Suppressor macrophage (primary cell): ENCODE data around the gene PLEKHA7.

Source experiments
- DNase-seq, 4 experiments: peaks; one replicate each; pipeline ENCODE4 v3.0.0-alpha.2; 2020 to 2022

The PLEKHA7 gene

GRCh38 chr11:16941935-16942334 lies 72.3 kb downstream of the PLEKHA7 start:
- no peak for DNase-seq

GRCh38 chr11:16938061-16938460 lies 76.2 kb downstream of the PLEKHA7 start:
- DNase-seq = no peak

- no peak for DNase-seq
These were observed 77.6 kb downstream of the PLEKHA7 start for GRCh38 chr11:16936643-16937042.

- DNase-seq = peak; percentile 24 to 51 (median 44)
These were observed 78.5 kb downstream of the PLEKHA7 start for GRCh38 chr11:16935518-16936302.

GRCh38 chr11:16933756-16934603 lies 80.2 kb downstream of the PLEKHA7 start:
- no peak for DNase-seq

- DNase-seq = no peak
These were observed 80.9 kb downstream of the PLEKHA7 start for GRCh38 chr11:16933291-16933690.

- no peak for DNase-seq
These were observed 86.2 kb downstream of the PLEKHA7 start for GRCh38 chr11:16928044-16928443.

GRCh38 chr11:16926883-16927626 lies 87.2 kb downstream of the PLEKHA7 start:
- DNase-seq = no peak

- peak in 1 of 4 experiments; percentile 5 for DNase-seq
These were observed 88.6 kb downstream of the PLEKHA7 start for GRCh38 chr11:16925561-16926065.

GRCh38 chr11:16924826-16925560 lies 89.2 kb downstream of the PLEKHA7 start:
- DNase-seq = no peak

- no peak for DNase-seq
These were observed 89.8 kb downstream of the PLEKHA7 start for GRCh38 chr11:16924462-16924825.

- DNase-seq = no peak
These were observed 90.2 kb downstream of the PLEKHA7 start for GRCh38 chr11:16923987-16924386.

GRCh38 chr11:16921668-16922067 lies 92.5 kb downstream of the PLEKHA7 start:
- no peak for DNase-seq

GRCh38 chr11:16921019-16921418 lies 93.2 kb downstream of the PLEKHA7 start:
- no peak for DNase-seq

GRCh38 chr11:16920559-16920958 lies 93.7 kb downstream of the PLEKHA7 start:
- no peak for DNase-seq

- peak in 1 of 4 experiments; percentile 30 for DNase-seq
These were observed 95.6 kb downstream of the PLEKHA7 start for GRCh38 chr11:16918543-16919182.

GRCh38 chr11:16917941-16918340 lies 96.3 kb downstream of the PLEKHA7 start:
- DNase-seq = no peak

- DNase-seq = no peak
These were observed 101.5 kb downstream of the PLEKHA7 start for GRCh38 chr11:16912692-16913111.

GRCh38 chr11:16911658-16912057 lies 102.6 kb downstream of the PLEKHA7 start:
- DNase-seq = no peak

GRCh38 chr11:16911186-16911585 lies 103.0 kb downstream of the PLEKHA7 start:
- no peak for DNase-seq

GRCh38 chr11:16909359-16910035 lies 104.7 kb downstream of the PLEKHA7 start:
- no peak for DNase-seq
